Liver (tissue), 9 donors: ENCODE results near the gene MICOS13. TPM values are rescaled to one million over a fixed set of nuclear protein-coding genes. Genes with fewer than 3 reads are reported as not detected.

ENCODE experiments used
- DNase-seq: peaks from one replicate; pipeline ENCODE4 v3.0.0-alpha.2; 2017; ENCODE audit warnings: low spot score
- H3K27ac ChIP-seq, 2 donors: one replicate each; pipeline ENCODE4 v1.7.0; 2013; ENCODE audit warnings: inconsistent platforms in 2 of 2, low read length in 2 of 2, control low read depth in 1 of 2, low read depth in 1 of 2, mild to moderate bottlenecking in 1 of 2
- H3K27me3 ChIP-seq, 4 donors: one replicate each; pipeline versions ENCODE4 v1.6.1 to v1.7.0; 2013; ENCODE audit warnings: low read length in 3 of 4, inconsistent platforms in 1 of 4, mild to moderate bottlenecking in 1 of 4, moderate library complexity in 1 of 4; ENCODE audit not compliant: control insufficient read depth in 4 of 4, insufficient read depth in 4 of 4
- H3K36me3 ChIP-seq, 4 donors: one replicate each; pipeline versions ENCODE4 v1.6.1 to v1.7.0; 2013; ENCODE audit warnings: low read length in 3 of 4, mild to moderate bottlenecking in 3 of 4, low read depth in 1 of 4, moderate library complexity in 1 of 4; ENCODE audit not compliant: control insufficient read depth in 4 of 4, insufficient read depth in 3 of 4
- H3K4me1 ChIP-seq, 4 donors: one replicate each; pipeline versions ENCODE4 v1.6.1 to v1.7.0; 2013; ENCODE audit warnings: low read length in 3 of 4, mild to moderate bottlenecking in 3 of 4, moderate library complexity in 1 of 4; ENCODE audit not compliant: control insufficient read depth in 4 of 4, insufficient read depth in 4 of 4
- H3K4me3 ChIP-seq, 3 donors: one replicate each; pipeline versions ENCODE4 v1.6.1 to v1.7.0; 2013; ENCODE audit warnings: low read length in 3 of 3, control low read depth in 1 of 3, low read depth in 1 of 3, mild to moderate bottlenecking in 1 of 3
- H3K9ac ChIP-seq, 2 donors: one replicate each; pipeline ENCODE4 v1.7.0; 2013; ENCODE audit warnings: low read length in 2 of 2, mild to moderate bottlenecking in 2 of 2, moderate library complexity in 2 of 2, control low read depth in 1 of 2, low read depth in 1 of 2
- H3K9me3 ChIP-seq, 4 donors: one replicate each; pipeline versions ENCODE4 v1.6.1 to v1.7.0; 2013; ENCODE audit warnings: low read length in 3 of 4; ENCODE audit not compliant: control insufficient read depth in 4 of 4
- ATF3 ChIP-seq: IDR thresholded peaks from 2 replicates; pipeline ENCODE4 v1.6.1; 2016; ENCODE audit warnings: antibody characterized with exemption
- EGR1 ChIP-seq, 2 donors: IDR thresholded peaks; 2 replicates each; pipeline ENCODE4 v1.6.1; 2016 to 2018; ENCODE audit warnings: antibody characterized with exemption in 2 of 2, low read depth in 2 of 2
- FOXA1 ChIP-seq: IDR thresholded peaks from 2 replicates; pipeline ENCODE4 v1.6.1; 2016; ENCODE audit warnings: antibody characterized with exemption
- FOXA2 ChIP-seq: IDR thresholded peaks from 2 replicates; pipeline ENCODE4 v1.6.1; 2016; ENCODE audit warnings: antibody characterized with exemption
- GABPA ChIP-seq, 2 donors: IDR thresholded peaks in 1 of 2; conservative IDR thresholded peaks in 1 of 2; 2 replicates each; pipeline ENCODE4 v1.6.1; 2016; ENCODE audit warnings: antibody characterized with exemption in 2 of 2, mild to moderate bottlenecking in 1 of 2, moderate library complexity in 1 of 2
- HNF4A ChIP-seq, 2 donors: conservative IDR thresholded peaks; 2 replicates each; pipeline ENCODE4 v1.6.1; 2016; ENCODE audit warnings: antibody characterized with exemption in 2 of 2, mild to moderate bottlenecking in 2 of 2
- HNF4G ChIP-seq: IDR thresholded peaks from 2 replicates; pipeline ENCODE4 v1.6.1; 2016; ENCODE audit warnings: antibody characterized with exemption
- JUND ChIP-seq, 2 donors: IDR thresholded peaks; 2 replicates each; pipeline ENCODE4 v1.6.1; 2016; ENCODE audit warnings: antibody characterized with exemption in 2 of 2
- NR2F2 ChIP-seq: IDR thresholded peaks from 2 replicates; pipeline ENCODE4 v1.6.1; 2016; ENCODE audit warnings: antibody characterized with exemption
- RAD21 ChIP-seq, 2 donors: IDR thresholded peaks; 2 replicates each; pipeline ENCODE4 v1.6.1; 2016; ENCODE audit warnings: antibody characterized with exemption in 2 of 2, mild to moderate bottlenecking in 2 of 2
- REST ChIP-seq: IDR thresholded peaks from 2 replicates; pipeline ENCODE4 v1.6.1; 2016; ENCODE audit warnings: antibody characterized with exemption, mild to moderate bottlenecking
- RXRA ChIP-seq, 2 donors: IDR thresholded peaks; 2 replicates each; pipeline ENCODE4 v1.6.1; 2017 to 2018; ENCODE audit warnings: antibody characterized with exemption in 2 of 2, mild to moderate bottlenecking in 1 of 2
- SP1 ChIP-seq: IDR thresholded peaks from 2 replicates; pipeline ENCODE4 v1.6.1; 2018; ENCODE audit warnings: antibody characterized with exemption, mild to moderate bottlenecking
- TAF1 ChIP-seq: conservative IDR thresholded peaks from 2 replicates; pipeline ENCODE4 v1.6.1; 2016; ENCODE audit warnings: antibody characterized with exemption, mild to moderate bottlenecking
- YY1 ChIP-seq: IDR thresholded peaks from 2 replicates; pipeline ENCODE4 v1.6.1; 2016; ENCODE audit warnings: antibody characterized with exemption, mild to moderate bottlenecking
- WGBS: extraction: QIAGEN DNeasy Blood & Tissue Kit; methylation state at CpG from one replicate; pipeline ENCODE4 v1.1.7; 2013; 5-methylcytosine and 5-hydroxymethylcytosine counted together
- polyA plus RNA-seq, 2 donors: library from polyadenylated mRNA; stranded (reverse) in 1 of 2; unstranded in 1 of 2; fragments of 200-250 nt in 1 of 2; fragments of >200 nt in 1 of 2; fragmentation: Nextera tagmentation in 1 of 2; extraction: Ambion mirVana in 1 of 2; gene quantifications; one replicate each; pipeline versions ENCODE4 v1.2.1 to v1.2.3, GENCODE V29; 2013 to 2015
- total RNA-seq, 2 donors: library from RNA; depleted of rRNA; stranded (reverse); fragments of >200 nt; gene quantifications; one replicate each; pipeline ENCODE4 v1.2.3, GENCODE V29; 2014
- TF ChIP-seq, protein P1 (sequence below): IDR thresholded peaks from 2 replicates; pipeline ENCODE4 v1.6.1; 2016; ENCODE audit warnings: antibody characterized with exemption
- TF ChIP-seq, protein P2 (sequence below): fragments of 150-350 bp; IDR thresholded peaks from 2 replicates; pipeline ENCODE4 v1.5.1; 2017; ENCODE audit warnings: improper control_type of control experiment, low read depth, low read length; ENCODE audit not compliant: missing input control
- TF ChIP-seq, protein P3 (sequence below): IDR thresholded peaks from 2 replicates; pipeline ENCODE4 v1.6.1; 2016; ENCODE audit warnings: antibody characterized with exemption
- donor health status: healthy.
- donor health status: healthy.
- donor health status: healthy.
- donor health status: healthy.
- donor health status: healthy.

MICOS13 gene
- total and polyA plus RNA-seq, 4 donors = 11.5 to 84.0 (median 30.8) TPM

DNA sequence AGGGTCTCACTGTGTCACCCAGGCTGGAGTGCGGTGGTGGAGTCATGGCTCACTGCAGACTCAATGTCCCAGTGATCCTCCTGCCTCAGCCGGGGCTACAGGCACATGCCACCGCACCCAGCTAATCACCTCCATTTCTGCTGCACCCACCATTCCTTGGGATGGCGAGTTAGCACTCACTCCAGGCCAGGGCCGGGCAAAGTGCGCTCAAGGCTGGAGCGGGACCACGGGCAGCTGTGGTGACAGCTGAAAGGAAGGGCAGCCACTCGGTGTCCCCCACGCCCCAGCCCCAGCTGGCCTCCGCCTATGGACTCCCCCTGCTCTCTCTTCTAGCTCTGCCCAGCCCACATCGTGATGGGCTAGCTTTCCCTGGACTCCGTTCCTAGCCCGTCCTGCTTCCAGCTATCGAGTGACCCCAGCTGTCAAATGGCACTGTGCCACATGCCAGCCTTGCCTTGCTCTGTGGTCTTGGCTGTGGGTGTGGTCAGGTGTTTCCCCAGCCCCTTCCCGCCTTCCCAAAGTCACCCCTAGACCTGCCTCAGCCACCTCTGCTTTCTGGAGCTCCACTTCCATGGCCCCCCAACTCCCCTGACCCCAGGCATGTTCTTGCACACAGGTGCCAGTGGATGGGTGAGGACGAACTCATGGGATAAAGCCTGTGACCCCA, 4.1 kb downstream of the MICOS13 start:
- no peak overlapping the region for H3K4me3 ChIP-seq
- no peaks in the 10 kb centered on the region for H3K27me3 ChIP-seq
- TF ChIP-seq FOXA1 (no peak), YY1 (no peak), HNF4G (no peak), RXRA (IDR thresholded peaks at IDR 0.05) (no peak), JUND (IDR thresholded peaks at IDR 0.05) (no peak), TAF1 (no peak), FOXA2 (no peak), ATF3 (no peak), EGR1 (IDR thresholded peaks at IDR 0.05; ENCODE audit: low read depth in 2 of 2) (no peak), GABPA (IDR thresholded peaks at IDR 0.05 in 1 of 2, conservative IDR thresholded peaks at IDR 0.05 in 1 of 2) (no peak), RAD21 (IDR thresholded peaks at IDR 0.05) (no peak), NR2F2 (no peak), REST (no peak), HNF4A (conservative IDR thresholded peaks at IDR 0.05) (no peak), SP1 (no peak)
- TF ChIP-seq, protein P1, sequence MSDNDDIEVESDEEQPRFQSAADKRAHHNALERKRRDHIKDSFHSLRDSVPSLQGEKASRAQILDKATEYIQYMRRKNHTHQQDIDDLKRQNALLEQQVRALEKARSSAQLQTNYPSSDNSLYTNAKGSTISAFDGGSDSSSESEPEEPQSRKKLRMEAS = no peak
- TF ChIP-seq, protein P2, sequence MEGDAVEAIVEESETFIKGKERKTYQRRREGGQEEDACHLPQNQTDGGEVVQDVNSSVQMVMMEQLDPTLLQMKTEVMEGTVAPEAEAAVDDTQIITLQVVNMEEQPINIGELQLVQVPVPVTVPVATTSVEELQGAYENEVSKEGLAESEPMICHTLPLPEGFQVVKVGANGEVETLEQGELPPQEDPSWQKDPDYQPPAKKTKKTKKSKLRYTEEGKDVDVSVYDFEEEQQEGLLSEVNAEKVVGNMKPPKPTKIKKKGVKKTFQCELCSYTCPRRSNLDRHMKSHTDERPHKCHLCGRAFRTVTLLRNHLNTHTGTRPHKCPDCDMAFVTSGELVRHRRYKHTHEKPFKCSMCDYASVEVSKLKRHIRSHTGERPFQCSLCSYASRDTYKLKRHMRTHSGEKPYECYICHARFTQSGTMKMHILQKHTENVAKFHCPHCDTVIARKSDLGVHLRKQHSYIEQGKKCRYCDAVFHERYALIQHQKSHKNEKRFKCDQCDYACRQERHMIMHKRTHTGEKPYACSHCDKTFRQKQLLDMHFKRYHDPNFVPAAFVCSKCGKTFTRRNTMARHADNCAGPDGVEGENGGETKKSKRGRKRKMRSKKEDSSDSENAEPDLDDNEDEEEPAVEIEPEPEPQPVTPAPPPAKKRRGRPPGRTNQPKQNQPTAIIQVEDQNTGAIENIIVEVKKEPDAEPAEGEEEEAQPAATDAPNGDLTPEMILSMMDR = no peak
- TF ChIP-seq, protein P3, sequence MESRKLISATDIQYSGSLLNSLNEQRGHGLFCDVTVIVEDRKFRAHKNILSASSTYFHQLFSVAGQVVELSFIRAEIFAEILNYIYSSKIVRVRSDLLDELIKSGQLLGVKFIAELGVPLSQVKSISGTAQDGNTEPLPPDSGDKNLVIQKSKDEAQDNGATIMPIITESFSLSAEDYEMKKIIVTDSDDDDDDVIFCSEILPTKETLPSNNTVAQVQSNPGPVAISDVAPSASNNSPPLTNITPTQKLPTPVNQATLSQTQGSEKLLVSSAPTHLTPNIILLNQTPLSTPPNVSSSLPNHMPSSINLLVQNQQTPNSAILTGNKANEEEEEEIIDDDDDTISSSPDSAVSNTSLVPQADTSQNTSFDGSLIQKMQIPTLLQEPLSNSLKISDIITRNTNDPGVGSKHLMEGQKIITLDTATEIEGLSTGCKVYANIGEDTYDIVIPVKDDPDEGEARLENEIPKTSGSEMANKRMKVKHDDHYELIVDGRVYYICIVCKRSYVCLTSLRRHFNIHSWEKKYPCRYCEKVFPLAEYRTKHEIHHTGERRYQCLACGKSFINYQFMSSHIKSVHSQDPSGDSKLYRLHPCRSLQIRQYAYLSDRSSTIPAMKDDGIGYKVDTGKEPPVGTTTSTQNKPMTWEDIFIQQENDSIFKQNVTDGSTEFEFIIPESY = no peak
- no peak overlapping the region for H3K27ac ChIP-seq
- no peak for DNase-seq
- peaks cover 3 to 17% (median 12%) of the 10 kb centered on the region in 4 donors for H3K4me1 ChIP-seq
- WGBS = 79% methylated on average over 17 of the region's 17 CpGs
- peaks cover 0 to 4% (median under 1%) of the 10 kb centered on the region in 4 donors for H3K36me3 ChIP-seq
- no peak overlapping the region for H3K9ac ChIP-seq
- H3K9me3 ChIP-seq = no peaks in the 10 kb centered on the region
